ENCODE data around the gene C1QA. TPM values are rescaled to one million over a fixed set of nuclear protein-coding genes. Genes with fewer than 3 reads are reported as not detected.

The C1QA gene
- total RNA-seq, 1 donor from 2014 or later, result not detected

- TF ChIP-seq CTCF (IDR thresholded peaks at IDR 0.05; ENCODE audit: unreplicated experiment), result no peak
- DNase-seq (ENCODE audit: low spot score, unreplicated experiment), result no peak
- Mint-ChIP-seq H3K27ac (no peak overlapping the region), H3K4me3 (ENCODE audit: low read depth) (no peak overlapping the region), H3K4me1 (ENCODE audit: low read depth) (no peaks in the 10 kb centered on the region), H3K36me3 (ENCODE audit: insufficient read depth) (no peaks in the 10 kb centered on the region), H3K27me3 (peaks cover 27% of the 10 kb centered on the region), H3K9me3 (ENCODE audit: low read depth) (no peaks in the 10 kb centered on the region)
Observed at GRCh38 chr1:22598736-22599135, 37.7 kb upstream of the C1QA start.

GRCh38 chr1:22600071-22600816 is 36.2 kb upstream of the C1QA start:
- TF ChIP-seq CTCF (IDR thresholded peaks at IDR 0.05; ENCODE audit: unreplicated experiment), result no peak
- Mint-ChIP-seq H3K9me3 (ENCODE audit: low read depth) (no peaks in the 10 kb centered on the region), H3K27me3 (peaks cover 42% of the 10 kb centered on the region), H3K4me3 (ENCODE audit: low read depth) (no peak overlapping the region), H3K4me1 (ENCODE audit: low read depth) (no peaks in the 10 kb centered on the region), H3K27ac (no peak overlapping the region), H3K36me3 (ENCODE audit: insufficient read depth) (no peaks in the 10 kb centered on the region)
- DNase-seq (ENCODE audit: low spot score, unreplicated experiment), result no peak

GRCh38 chr1:22600817-22601605 is 35.4 kb upstream of the C1QA start:
- Mint-ChIP-seq H3K4me3 (ENCODE audit: low read depth) (no peak overlapping the region), H3K9me3 (ENCODE audit: low read depth) (no peaks in the 10 kb centered on the region), H3K27me3 (peaks cover 47% of the 10 kb centered on the region), H3K4me1 (ENCODE audit: low read depth) (no peaks in the 10 kb centered on the region), H3K27ac (no peak overlapping the region), H3K36me3 (ENCODE audit: insufficient read depth) (no peaks in the 10 kb centered on the region)
- no peak for DNase-seq (ENCODE audit: low spot score, unreplicated experiment)
- no peak for TF ChIP-seq CTCF (IDR thresholded peaks at IDR 0.05; ENCODE audit: unreplicated experiment)

GRCh38 chr1:22601610-22602009 is 34.8 kb upstream of the C1QA start:
- no peak overlapping the region for H3K4me3 Mint-ChIP-seq (ENCODE audit: low read depth)
- no peak for DNase-seq (ENCODE audit: low spot score, unreplicated experiment)
- H3K27ac Mint-ChIP-seq, result no peak overlapping the region
- no peaks in the 10 kb centered on the region for H3K36me3 Mint-ChIP-seq (ENCODE audit: insufficient read depth)
- no peaks in the 10 kb centered on the region for H3K4me1 Mint-ChIP-seq (ENCODE audit: low read depth)
- no peak for TF ChIP-seq CTCF (IDR thresholded peaks at IDR 0.05; ENCODE audit: unreplicated experiment)
- peaks cover 53% of the 10 kb centered on the region for H3K27me3 Mint-ChIP-seq
- H3K9me3 Mint-ChIP-seq (ENCODE audit: low read depth), result no peaks in the 10 kb centered on the region

DNA sequence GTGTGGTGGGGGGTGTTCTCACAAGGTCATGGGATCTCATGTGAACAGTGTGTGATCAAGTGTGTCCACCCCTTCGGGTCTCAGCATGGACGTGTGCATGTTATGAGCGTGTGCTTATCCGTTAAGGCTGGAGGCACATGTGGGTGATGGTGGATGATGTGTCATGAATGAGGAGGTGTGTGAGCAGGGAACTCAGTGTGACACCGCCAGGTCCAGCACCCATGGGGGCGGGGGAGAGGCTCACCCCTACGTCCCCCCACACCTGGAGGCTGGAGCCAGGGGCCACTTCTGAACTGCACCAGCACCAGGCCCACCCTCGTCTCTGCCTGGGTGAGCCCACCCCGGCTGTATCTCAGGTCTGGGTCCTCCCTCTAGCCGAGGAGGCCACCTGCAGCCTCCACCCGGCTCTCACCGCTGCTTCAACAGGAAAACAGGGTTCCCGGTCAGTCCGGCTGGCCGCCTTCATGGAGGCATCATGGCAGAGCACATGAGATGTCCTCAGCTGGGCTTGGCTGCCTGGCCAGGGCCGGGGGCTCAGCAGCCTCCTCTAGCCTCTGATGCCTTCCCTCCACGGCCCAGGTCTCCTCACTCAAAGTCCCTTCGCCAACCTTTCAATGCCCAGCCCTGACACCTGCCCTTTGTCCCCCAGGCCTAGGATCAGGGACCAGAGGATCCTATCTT is 34.2 kb upstream of the C1QA start:
- H3K27ac Mint-ChIP-seq, result no peak overlapping the region
- no peak overlapping the region for H3K4me3 Mint-ChIP-seq (ENCODE audit: low read depth)
- no peaks in the 10 kb centered on the region for H3K9me3 Mint-ChIP-seq (ENCODE audit: low read depth)
- no peaks in the 10 kb centered on the region for H3K4me1 Mint-ChIP-seq (ENCODE audit: low read depth)
- TF ChIP-seq CTCF (IDR thresholded peaks at IDR 0.05; ENCODE audit: unreplicated experiment), result no peak
- DNase-seq (ENCODE audit: low spot score, unreplicated experiment), result no peak
- peaks cover 54% of the 10 kb centered on the region for H3K27me3 Mint-ChIP-seq
- no peaks in the 10 kb centered on the region for H3K36me3 Mint-ChIP-seq (ENCODE audit: insufficient read depth)
